Loucy (cell line): ENCODE measurements around the gene IP6K3.
A peak's percentile ranks its signal among the peaks of the same experiment; 100 is the strongest.

Source experiments
- H2AFZ ChIP-seq: fragments of 200-600 bp; sonication (generic); 2 replicates; pipeline ENCODE4 v1.6.0; 2016; ENCODE audit warnings: antibody characterized with exemption, mild to moderate bottlenecking, low read length, moderate library complexity
- H3F3A ChIP-seq: fragments of 200-600 bp; 2 replicates; pipeline ENCODE4 v1.6.0; 2016; ENCODE audit warnings: antibody characterized with exemption, low read depth, mild to moderate bottlenecking
- H3K27me3 ChIP-seq: fragments of 200-600 bp; sonication (generic); 2 replicates; pipeline ENCODE4 v1.6.1; 2014; ENCODE audit warnings: low read length, mild to moderate bottlenecking; ENCODE audit not compliant: insufficient read depth, poor library complexity, severe bottlenecking
- H3K36me3 ChIP-seq: fragments of 200-600 bp; sonication (generic); 2 replicates; pipeline ENCODE4 v1.6.1; 2016; ENCODE audit warnings: low read length; ENCODE audit not compliant: insufficient read depth
- H3K4me1 ChIP-seq: fragments of 200-600 bp; sonication (generic); 2 replicates; pipeline ENCODE4 v1.5.1; 2014; ENCODE audit warnings: low read length, mild to moderate bottlenecking; ENCODE audit not compliant: insufficient read depth, poor library complexity, severe bottlenecking
- H3K4me2 ChIP-seq: fragments of 200-600 bp; sonication (generic); 2 replicates; pipeline ENCODE4 v1.6.0; 2014; ENCODE audit warnings: antibody characterized with exemption, low read length, low read depth, mild to moderate bottlenecking; ENCODE audit not compliant: poor library complexity, severe bottlenecking
- H3K4me3 ChIP-seq: fragments of 200-600 bp; sonication (generic); 2 replicates; pipeline ENCODE4 v1.5.1; 2014; ENCODE audit warnings: low read length, mild to moderate bottlenecking, mixed read lengths; ENCODE audit not compliant: poor library complexity, severe bottlenecking
- H3K79me2 ChIP-seq: fragments of 200-600 bp; sonication (generic); 2 replicates; pipeline ENCODE4 v1.6.1; 2014; ENCODE audit warnings: low read length; ENCODE audit not compliant: insufficient read depth
- H3K9ac ChIP-seq: fragments of 200-600 bp; sonication (generic); 2 replicates; pipeline ENCODE4 v1.6.0; 2014; ENCODE audit warnings: mild to moderate bottlenecking, low read depth, low read length, moderate library complexity; ENCODE audit not compliant: poor library complexity, severe bottlenecking
- H3K9me2 ChIP-seq: fragments of 200-600 bp; sonication (generic); replicated peaks from 2 replicates; pipeline ENCODE4 v1.6.1; 2016; ENCODE audit warnings: low read depth, low read length, mixed read lengths
- H3K9me3 ChIP-seq: fragments of 200-600 bp; sonication (generic); 2 replicates; pipeline ENCODE4 v1.6.1; 2014; ENCODE audit warnings: mild to moderate bottlenecking, antibody characterized with exemption, low read length, low read depth; ENCODE audit not compliant: insufficient read depth
- H4K20me1 ChIP-seq: fragments of 200-600 bp; sonication (generic); 2 replicates; pipeline ENCODE4 v1.6.0; 2014; ENCODE audit warnings: antibody characterized with exemption, low read length, mild to moderate bottlenecking; ENCODE audit not compliant: insufficient read depth, poor library complexity, severe bottlenecking
- CTCF ChIP-seq: fragments of 200-600 bp; sonication (generic); conservative IDR thresholded peaks from 2 replicates; pipeline ENCODE4 v1.5.1; 2014; ENCODE audit warnings: mild to moderate bottlenecking, antibody characterized with exemption, low read length
- EZH2phosphoT487 ChIP-seq: fragments of 200-600 bp; IDR thresholded peaks from 2 replicates; pipeline ENCODE4 v1.6.1; 2018; ENCODE audit warnings: antibody characterized with exemption, mild to moderate bottlenecking, moderate library complexity, borderline replicate concordance

Gene IP6K3

GRCh38 chr6:33784787-33785186, 38.1 kb upstream of the IP6K3 start:
- H3F3A ChIP-seq = no peaks in the 10 kb centered on the region
- TF ChIP-seq EZH2phosphoT487 (no peak), CTCF (no peak)
- H3K4me3 ChIP-seq = peak overlapping the region; percentile 93
- H3K9me2 ChIP-seq = no peaks in the 10 kb centered on the region
- H2AFZ ChIP-seq = no peak overlapping the region
- peak overlapping the region; percentile 98 for H3K4me2 ChIP-seq
- H3K9me3 ChIP-seq = no peaks in the 10 kb centered on the region
- peaks cover 34% of the 10 kb centered on the region for H4K20me1 ChIP-seq
- peaks cover 38% of the 10 kb centered on the region for H3K4me1 ChIP-seq
- H3K27me3 ChIP-seq = no peaks in the 10 kb centered on the region
- H3K79me2 ChIP-seq = peaks cover 63% of the 10 kb centered on the region
- peak overlapping the region; percentile 83 for H3K9ac ChIP-seq
- H3K36me3 ChIP-seq = peaks cover 21% of the 10 kb centered on the region; the same call in 1 of the 2 replicates

GRCh38 chr6:33783781-33784520, 37.2 kb upstream of the IP6K3 start:
- Histone ChIP-seq H3K9ac (no peak overlapping the region), H3K79me2 (peaks cover 57% of the 10 kb centered on the region)

GRCh38 chr6:33782561-33782960, 35.9 kb upstream of the IP6K3 start:
- peaks cover 43% of the 10 kb centered on the region for H3K79me2 ChIP-seq
- H3F3A ChIP-seq = no peaks in the 10 kb centered on the region
- H3K27me3 ChIP-seq = no peaks in the 10 kb centered on the region
- H3K9me3 ChIP-seq = no peaks in the 10 kb centered on the region
- H4K20me1 ChIP-seq = peaks cover 30% of the 10 kb centered on the region
- no peak overlapping the region for H3K4me2 ChIP-seq
- peaks cover 43% of the 10 kb centered on the region; the same call in 1 of the 2 replicates for H3K36me3 ChIP-seq
- TF ChIP-seq EZH2phosphoT487 = no peak
- no peak for TF ChIP-seq CTCF
- H3K4me1 ChIP-seq = peaks cover 27% of the 10 kb centered on the region
- no peak overlapping the region for H2AFZ ChIP-seq
- H3K9me2 ChIP-seq = no peaks in the 10 kb centered on the region
- H3K4me3 ChIP-seq = no peak overlapping the region
- no peak overlapping the region for H3K9ac ChIP-seq

More at GRCh38 chr6:33783781-33784520, 37.2 kb upstream of the IP6K3 start:
- Histone ChIP-seq H3K4me1 (peaks cover 32% of the 10 kb centered on the region), H3K27me3 (no peaks in the 10 kb centered on the region), H3K4me2 (no peak overlapping the region), H2AFZ (no peak overlapping the region), H3K9me3 (no peaks in the 10 kb centered on the region), H3K9me2 (no peaks in the 10 kb centered on the region), H4K20me1 (peaks cover 34% of the 10 kb centered on the region), H3K4me3 (no peak overlapping the region), H3F3A (no peaks in the 10 kb centered on the region), H3K36me3 (peaks cover 29% of the 10 kb centered on the region; the same call in 1 of the 2 replicates)
- no peak for TF ChIP-seq CTCF
- TF ChIP-seq EZH2phosphoT487 = no peak
